Endothelial cell of umbilical vein (primary cell): ENCODE data around the gene HSP90AA1. TPM values are rescaled to one million over a fixed set of nuclear protein-coding genes. Genes with fewer than 3 reads are reported as not detected.
A peak's percentile ranks its signal among the peaks of the same experiment; 100 is the strongest.

Source experiments
- BruUV-seq: library from RNA; stranded (reverse); fragments of 400-500 nt; replicated peaks from 2 replicates; lab custom pipeline; 2021; lab: Mats Ljungman, UMichigan
- CTCF ChIA-PET: fragments of 300-600, 350-600 bp; sonication (Branson Sonifier 250); formaldehyde crosslinking; loops from one replicate; lab custom pipeline; 2021; ENCODE audit warnings: antibody characterized with exemption, inconsistent platforms; lab: Charles Lee
- POLR2A ChIA-PET: fragments of 300-600, 350-600 bp; sonication (Branson Sonifier 250); formaldehyde crosslinking; loops from one replicate; lab custom pipeline; 2021; ENCODE audit warnings: antibody characterized with exemption, inconsistent platforms; lab: Charles Lee
- DNase-seq: peaks from one replicate; pipeline ENCODE4 v3.0.0-alpha.2; 2011; ENCODE audit warnings: low read depth, low spot score
- FAIRE-seq: peaks from 2 replicates; lab custom pipeline; 2011; peaks lifted over from hg19 to GRCh38; lab: Jason Lieb, UNC
- H2AFZ ChIP-seq: 2 replicates; pipeline ENCODE4 v1.6.0; 2012; ENCODE audit warnings: low read depth, low read length, control low read depth, inconsistent platforms
- H3K27ac ChIP-seq: 2 replicates; pipeline ENCODE4 v1.5.1; 2011; ENCODE audit warnings: low read depth, mild to moderate bottlenecking, control low read depth, low read length, moderate library complexity; ENCODE audit not compliant: insufficient read depth
- H3K27me3 ChIP-seq, 2 experiments: 2 replicates each; pipeline versions ENCODE4 v1.6.0 to v1.6.1; 2011; ENCODE audit warnings: low read length in 2 of 2, mixed read lengths in 1 of 2; ENCODE audit not compliant: control insufficient read depth in 2 of 2, insufficient read depth in 2 of 2
- H3K36me3 ChIP-seq, 2 experiments: 2 replicates in 1 of 2; 3 replicates in 1 of 2; pipeline ENCODE4 v1.5.1; 2011; ENCODE audit warnings: low read length in 2 of 2, mild to moderate bottlenecking in 1 of 2, moderate library complexity in 1 of 2; ENCODE audit not compliant: control insufficient read depth in 2 of 2, insufficient read depth in 2 of 2; ENCODE audit errors: extremely low read depth in 1 of 2
- H3K4me1 ChIP-seq: 3 replicates; pipeline ENCODE4 v1.5.1; 2011; ENCODE audit warnings: mild to moderate bottlenecking, low read length; ENCODE audit not compliant: control insufficient read depth, insufficient read depth; ENCODE audit errors: extremely low read depth
- H3K4me2 ChIP-seq: 2 replicates; pipeline ENCODE4 v1.6.1; 2011; ENCODE audit warnings: low read length, control low read depth, mixed read lengths; ENCODE audit not compliant: insufficient read depth
- H3K4me3 ChIP-seq, 3 experiments: fragments of 200-600 bp in 1 of 3; sonication (generic), shearing (Covaris generic) in 1 of 3; replicated peaks in 1 of 3; 2 replicates each; pipeline ENCODE4 v1.5.1; 2011 to 2016; ENCODE audit warnings: control low read depth in 3 of 3, low read length in 3 of 3, mild to moderate bottlenecking in 2 of 3, inconsistent platforms in 1 of 3, low read depth in 1 of 3, moderate library complexity in 1 of 3; ENCODE audit not compliant: insufficient read depth in 1 of 3
- H3K79me2 ChIP-seq: 2 replicates; pipeline ENCODE4 v1.6.0; 2012; ENCODE audit warnings: low read length, inconsistent platforms; ENCODE audit not compliant: control insufficient read depth, insufficient read depth
- H3K9ac ChIP-seq: replicated peaks from 2 replicates; pipeline ENCODE3; 2011; ENCODE audit warnings: low read length, control low read depth; ENCODE audit not compliant: insufficient read depth; ENCODE audit errors: extremely low read depth
- H3K9me1 ChIP-seq: replicated peaks from 3 replicates; pipeline ENCODE4 v1.6.0; 2011; ENCODE audit warnings: mild to moderate bottlenecking, low read length; ENCODE audit not compliant: control insufficient read depth, insufficient read depth; ENCODE audit errors: extremely low read depth
- H3K9me3 ChIP-seq: replicated peaks from 2 replicates; pipeline ENCODE4 v1.5.1; 2012; ENCODE audit warnings: low read length, inconsistent platforms; ENCODE audit not compliant: control insufficient read depth, insufficient read depth
- H4K20me1 ChIP-seq: replicated peaks from 2 replicates; pipeline ENCODE3; 2011; ENCODE audit warnings: mild to moderate bottlenecking, low read length; ENCODE audit not compliant: control insufficient read depth, insufficient read depth; ENCODE audit errors: extremely low read depth
- CTCF ChIP-seq, 2 donors: IDR thresholded peaks; 1 replicate in 1 of 2; 2 replicates in 1 of 2; pipeline ENCODE4 v1.5.1; 2011; ENCODE audit warnings: low read length in 2 of 2, mild to moderate bottlenecking in 2 of 2, moderate library complexity in 2 of 2, control low read depth in 1 of 2, inconsistent platforms in 1 of 2, low read depth in 1 of 2; ENCODE audit not compliant: insufficient read depth in 1 of 2; ENCODE audit errors: extremely low read depth in 1 of 2
- EZH2 ChIP-seq: IDR thresholded peaks from 2 replicates; pipeline ENCODE4 v1.6.1; 2012; ENCODE audit warnings: borderline replicate concordance, low read depth, mild to moderate bottlenecking, moderate library complexity, low read length, inconsistent platforms; ENCODE audit not compliant: severe bottlenecking
- FOS ChIP-seq: IDR thresholded peaks from 2 replicates; pipeline ENCODE4 v1.6.1; 2011; ENCODE audit warnings: mild to moderate bottlenecking, low read length, moderate library complexity, borderline replicate concordance; ENCODE audit not compliant: insufficient read depth
- GATA2 ChIP-seq: IDR thresholded peaks from 2 replicates; pipeline ENCODE4 v1.7.0; 2011; ENCODE audit warnings: low read depth, mild to moderate bottlenecking, moderate library complexity, mixed read lengths, low read length; ENCODE audit not compliant: insufficient read length, insufficient read depth
- JUN ChIP-seq: IDR thresholded peaks from 2 replicates; pipeline ENCODE4 v1.6.1; 2011; ENCODE audit warnings: borderline replicate concordance, low read depth; ENCODE audit not compliant: insufficient read length, insufficient read depth
- MYC ChIP-seq: IDR thresholded peaks from one replicate; pipeline ENCODE4 v1.6.1; 2011; ENCODE audit warnings: mild to moderate bottlenecking, low read depth, low read length
- POLR2A ChIP-seq: IDR thresholded peaks from 2 replicates; pipeline ENCODE4 v1.6.1; 2012; ENCODE audit warnings: low read depth, mild to moderate bottlenecking, control low read depth, low read length
- POLR2AphosphoS5 ChIP-seq: IDR thresholded peaks from 2 replicates; pipeline ENCODE4 v1.6.1; 2012; ENCODE audit warnings: low read depth, mild to moderate bottlenecking, control low read depth, low read length, moderate library complexity; ENCODE audit not compliant: insufficient read depth
- dilution Hi-C: fragments of 300-500 bp; cut with MboI; formaldehyde crosslinking; loops from one replicate; pipeline ENCODE4 v1.15.0; 2019; ENCODE audit warnings: low sequenced_read_pairs; ENCODE audit not compliant: extremely low pct_ligation_motif_present
- intact Hi-C: fragments of 100-400 bp; cut with micrococcal nuclease; formaldehyde crosslinking; loops from one replicate; pipeline ENCODE4 v1.10.0; 2022
- polyA plus RNA-seq, 4 experiments: library from polyadenylated mRNA; depleted of rRNA in 3 of 4; stranded (reverse) in 3 of 4; unstranded in 1 of 4; fragments of >200 nt; gene quantifications; 2 replicates each; pipeline versions ENCODE4 v1.2.1 to v1.2.3, GENCODE V29; 2011 to 2012; ENCODE audit warnings: missing spikeins in 1 of 4
- small RNA-seq: library from RNA; depleted of rRNA; stranded (forward); fragments of <200 nt; gene quantifications from one replicate; pipeline ENCODE3, GENCODE V24; 2012; ENCODE audit warnings: low replicate concordance, low read depth; ENCODE audit not compliant: insufficient read depth, insufficient read length
- total RNA-seq: library from RNA; stranded (reverse); gene quantifications from 2 replicates; pipeline ENCODE4 v1.2.3, GENCODE V29; 2021
- TF ChIP-seq, protein P1 (sequence below): IDR thresholded peaks from 2 replicates; pipeline ENCODE4 v1.6.1; 2011; ENCODE audit not compliant: insufficient read depth, insufficient read length

The HSP90AA1 gene
- total and polyA plus RNA-seq, 2 donors (not counting 3 experiments of a cell fraction or from before 2014, with no cell fraction given) = 266 to 540 TPM

- H2AFZ ChIP-seq = no peak overlapping the region
Observed at GRCh38 chr14:102033241-102033640, 53.6 kb downstream of the HSP90AA1 start.

More at GRCh38 chr14:102033241-102033640, 53.6 kb downstream of the HSP90AA1 start:
- Histone ChIP-seq H3K36me3 (peaks cover 52 to 70% of the 10 kb centered on the region in 2 experiments), H3K27ac (no peak overlapping the region), H3K4me3 (no peak overlapping the region), H3K9ac (no peak overlapping the region), H4K20me1 (no peaks in the 10 kb centered on the region), H3K27me3 (no peaks in the 10 kb centered on the region), H3K9me3 (no peaks in the 10 kb centered on the region), H3K4me1 (no peaks in the 10 kb centered on the region), H3K79me2 (no peaks in the 10 kb centered on the region), H3K9me1 (no peaks in the 10 kb centered on the region), H3K4me2 (no peak overlapping the region)
- no peak for FAIRE-seq
- CTCF ChIA-PET = no interaction called here
- dilution Hi-C loops (no loop called here), intact Hi-C loops (no loop called here)
- TF ChIP-seq POLR2AphosphoS5 (no peak), MYC (no peak), EZH2 (no peak), POLR2A (no peak), CTCF (IDR thresholded peaks at IDR 0.05; ENCODE audit: extremely low read depth in 1 of 2, insufficient read depth in 1 of 2, low read depth in 1 of 2, low read length in 2 of 2) (no peak), FOS (no peak), GATA2 (no peak), JUN (no peak)
- TF ChIP-seq, protein P1, sequence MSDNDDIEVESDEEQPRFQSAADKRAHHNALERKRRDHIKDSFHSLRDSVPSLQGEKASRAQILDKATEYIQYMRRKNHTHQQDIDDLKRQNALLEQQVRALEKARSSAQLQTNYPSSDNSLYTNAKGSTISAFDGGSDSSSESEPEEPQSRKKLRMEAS = no peak
- POLR2A ChIA-PET = no interaction called here
- no peak for DNase-seq
- BruUV-seq = TSS peak; percentile 74

Small RNAs within 50 kb of the gene (small RNA-seq; reads per million reads assigned to genes)
- not detected for gene RN7SL472P

Other genes with a start within 250 kb of the HSP90AA1 start
- 596 and 648 TPM in 2 replicates for gene DYNC1H1, start 122.5 kb downstream of the HSP90AA1 start, total RNA-seq
- 235 and 254 TPM in 2 replicates for gene DYNC1H1, start 122.5 kb downstream of the HSP90AA1 start, polyA plus RNA-seq
- gene WDR20, start 52.9 kb upstream of the HSP90AA1 start, total RNA-seq = 22.4 and 23.6 TPM in 2 replicates
- gene WDR20, start 52.9 kb upstream of the HSP90AA1 start, polyA plus RNA-seq = 11.9 and 12.2 TPM in 2 replicates
- 6.1 and 6.4 TPM in 2 replicates for gene MOK, start 218.1 kb upstream of the HSP90AA1 start, total RNA-seq
- 7.2 and 8.6 TPM in 2 replicates for gene MOK, start 218.1 kb upstream of the HSP90AA1 start, polyA plus RNA-seq
- 12.5 TPM in 2 replicates for gene ZNF839, start 232.7 kb upstream of the HSP90AA1 start, total RNA-seq
- gene ZNF839, start 232.7 kb upstream of the HSP90AA1 start, polyA plus RNA-seq = 8.5 and 9.8 TPM in 2 replicates